Neural crest cell (in vitro differentiated cells): ENCODE measurements around the gene TRABD. TPM values are rescaled to one million over a fixed set of nuclear protein-coding genes. Genes with fewer than 3 reads are reported as not detected.
"Not testable (repeated sequence)": the region's sequence is repeated elsewhere in the genome, so short reads cannot be mapped to it uniquely, and the experiment has no call there.

Experiments
- DNase-seq: peaks from one replicate; pipeline ENCODE4 v3.0.0; 2021; ENCODE audit warnings: low read depth, mixed read lengths, low spot score
- H3K27ac Mint-ChIP-seq: one replicate; pipeline ENCODE4 v1.8.0; 2021; ENCODE audit warnings: mild to moderate bottlenecking, mixed read lengths; ENCODE audit not compliant: unreplicated experiment
- H3K27me3 Mint-ChIP-seq: 2 replicates; pipeline ENCODE4 v1.8.0; 2021; ENCODE audit warnings: low read depth, mild to moderate bottlenecking, mixed read lengths
- H3K36me3 Mint-ChIP-seq: 2 replicates; pipeline ENCODE4 v1.8.0; 2021; ENCODE audit warnings: low read depth, mild to moderate bottlenecking, mixed read lengths
- H3K4me1 Mint-ChIP-seq: 2 replicates; pipeline ENCODE4 v1.8.0; 2021; ENCODE audit warnings: mixed read lengths
- H3K4me3 Mint-ChIP-seq: one replicate; pipeline ENCODE4 v1.8.0; 2021; ENCODE audit warnings: mild to moderate bottlenecking, mixed read lengths
- H3K9me3 Mint-ChIP-seq: 2 replicates; pipeline ENCODE4 v1.8.0; 2021; ENCODE audit warnings: mixed read lengths
- CTCF ChIP-seq: fragments of 200-600 bp; sonication (generic); conservative IDR thresholded peaks from 2 replicates; pipeline ENCODE4 v1.5.0; 2021; ENCODE audit warnings: antibody characterized with exemption, mild to moderate bottlenecking
- total RNA-seq: library from RNA; stranded (reverse); gene quantifications from 2 replicates; pipeline ENCODE4 v1.2.1, GENCODE V29; 2021

The TRABD gene
- total RNA-seq, 1 donor from 2014 or later, result 45.7 TPM

GRCh38 chr22:50144005-50144614 is 41.6 kb upstream of the TRABD start:
- TF ChIP-seq CTCF, result no peak
- H3K9me3 Mint-ChIP-seq, result no peaks in the 10 kb centered on the region
- no peak overlapping the region for H3K27ac Mint-ChIP-seq
- no peak overlapping the region for H3K4me3 Mint-ChIP-seq
- no peak for DNase-seq
- H3K4me1 Mint-ChIP-seq, result peaks cover 24% of the 10 kb centered on the region
- H3K27me3 Mint-ChIP-seq, result peaks cover 2% of the 10 kb centered on the region
- no peaks in the 10 kb centered on the region for H3K36me3 Mint-ChIP-seq

- Mint-ChIP-seq H3K4me3 (peak overlapping the region; percentile 31), H3K4me1 (peaks cover 24% of the 10 kb centered on the region), H3K27ac (no peak overlapping the region), H3K36me3 (no peaks in the 10 kb centered on the region), H3K9me3 (no peaks in the 10 kb centered on the region), H3K27me3 (peaks cover 2% of the 10 kb centered on the region)
- TF ChIP-seq CTCF, result no peak
- DNase-seq, result no peak
Observed at GRCh38 chr22:50145721-50146438, 39.8 kb upstream of the TRABD start.

GRCh38 chr22:50146439-50147238 is 39.1 kb upstream of the TRABD start:
- Mint-ChIP-seq H3K27me3 (peaks cover 2% of the 10 kb centered on the region), H3K4me3 (no peak overlapping the region), H3K27ac (no peak overlapping the region), H3K9me3 (no peaks in the 10 kb centered on the region), H3K4me1 (peaks cover 24% of the 10 kb centered on the region), H3K36me3 (no peaks in the 10 kb centered on the region)
- peak; percentile 67 for TF ChIP-seq CTCF
- no peak for DNase-seq

- peaks cover 19% of the 10 kb centered on the region for H3K4me1 Mint-ChIP-seq
- H3K27ac Mint-ChIP-seq, DNase-seq, H3K4me3 Mint-ChIP-seq, H3K27me3 Mint-ChIP-seq, H3K36me3 Mint-ChIP-seq, H3K9me3 Mint-ChIP-seq: not testable (repeated sequence)
Observed at GRCh38 chr22:50147258-50148165, 38.2 kb upstream of the TRABD start.

GRCh38 chr22:50148166-50148500 is 37.6 kb upstream of the TRABD start:
- Mint-ChIP-seq H3K27ac (no peak overlapping the region), H3K4me3 (no peak overlapping the region), H3K9me3 (no peaks in the 10 kb centered on the region), H3K36me3 (no peaks in the 10 kb centered on the region), H3K4me1 (peaks cover 19% of the 10 kb centered on the region), H3K27me3 (no peaks in the 10 kb centered on the region)
- no peak for TF ChIP-seq CTCF
- DNase-seq, result no peak
